ENCODE measurements around the gene CNKSR3.

The CNKSR3 gene

GRCh38 chr6:154383273-154383672, 127.2 kb downstream of the CNKSR3 start:
- DNase-seq (ENCODE audit: low read depth) = no peak

GRCh38 chr6:154382740-154383139, 127.7 kb downstream of the CNKSR3 start:
- DNase-seq (ENCODE audit: low read depth) = no peak

- no peak for DNase-seq (ENCODE audit: low read depth)
Measured at GRCh38 chr6:154381548-154381947, 128.9 kb downstream of the CNKSR3 start.

GRCh38 chr6:154380741-154381140, 129.7 kb downstream of the CNKSR3 start:
- DNase-seq (ENCODE audit: low read depth) = no peak

- no peak for DNase-seq (ENCODE audit: low read depth)
Measured at GRCh38 chr6:154379585-154379984, 130.9 kb downstream of the CNKSR3 start.

- no peak for DNase-seq (ENCODE audit: low read depth)
Measured at GRCh38 chr6:154378518-154378917, 132.0 kb downstream of the CNKSR3 start.

- DNase-seq (ENCODE audit: low read depth) = no peak
Measured at GRCh38 chr6:154377726-154378125, 132.8 kb downstream of the CNKSR3 start.

- DNase-seq (ENCODE audit: low read depth) = no peak
Measured at GRCh38 chr6:154373971-154374370, 136.5 kb downstream of the CNKSR3 start.

- DNase-seq (ENCODE audit: low read depth) = no peak
Measured at GRCh38 chr6:154371281-154371680, 139.2 kb downstream of the CNKSR3 start.

- no peak for DNase-seq (ENCODE audit: low read depth)
Measured at GRCh38 chr6:154370545-154370944, 139.9 kb downstream of the CNKSR3 start.

- DNase-seq (ENCODE audit: low read depth) = no peak
Measured at GRCh38 chr6:154367839-154368695, 142.4 kb downstream of the CNKSR3 start.

GRCh38 chr6:154367336-154367735, 143.1 kb downstream of the CNKSR3 start:
- no peak for DNase-seq (ENCODE audit: low read depth)

GRCh38 chr6:154363821-154364220, 146.7 kb downstream of the CNKSR3 start:
- DNase-seq (ENCODE audit: low read depth) = no peak

GRCh38 chr6:154361476-154361875, 149.0 kb downstream of the CNKSR3 start:
- no peak for DNase-seq (ENCODE audit: low read depth)

GRCh38 chr6:154360476-154360875, 150.0 kb downstream of the CNKSR3 start:
- DNase-seq (ENCODE audit: low read depth) = no peak

GRCh38 chr6:154359679-154360078, 150.8 kb downstream of the CNKSR3 start:
- DNase-seq (ENCODE audit: low read depth) = no peak

GRCh38 chr6:154359161-154359574, 151.3 kb downstream of the CNKSR3 start:
- DNase-seq (ENCODE audit: low read depth) = no peak

- DNase-seq (ENCODE audit: low read depth) = no peak
Measured at GRCh38 chr6:154358019-154358545, 152.4 kb downstream of the CNKSR3 start.

GRCh38 chr6:154356690-154357089, 153.8 kb downstream of the CNKSR3 start, which contains the start of gene IPCEF1:
TSS of gene IPCEF1 (minus strand) at chr6:154356803. CDS start at chr6:154265947, 90,856 bp downstream.
- DNase-seq (ENCODE audit: low read depth) = no peak

GRCh38 chr6:154356113-154356512, 154.4 kb downstream of the CNKSR3 start:
- no peak for DNase-seq (ENCODE audit: low read depth)

GRCh38 chr6:154354265-154354777, 156.2 kb downstream of the CNKSR3 start:
- no peak for DNase-seq (ENCODE audit: low read depth)

GRCh38 chr6:154353626-154354025, 156.9 kb downstream of the CNKSR3 start:
- no peak for DNase-seq (ENCODE audit: low read depth)

GRCh38 chr6:154352898-154353585, 157.4 kb downstream of the CNKSR3 start:
- DNase-seq (ENCODE audit: low read depth) = no peak
